Nephron (organoid): ENCODE measurements around the gene PDIA3.
A peak's percentile ranks its signal among the peaks of the same experiment; 100 is the strongest.

Experiments
- H3K27ac Mint-ChIP-seq, 3 experiments: 2 replicates each; pipeline ENCODE4 v1.8.0; 2020; ENCODE audit warnings: mixed read lengths in 3 of 3, mild to moderate bottlenecking in 2 of 3, moderate library complexity in 1 of 3
- H3K27me3 Mint-ChIP-seq: 2 replicates; pipeline ENCODE4 v1.8.0; 2021; ENCODE audit warnings: low read depth, mild to moderate bottlenecking, moderate library complexity, mixed read lengths
- H3K36me3 Mint-ChIP-seq: 2 replicates; pipeline ENCODE4 v1.8.0; 2020; ENCODE audit warnings: low read depth, mixed read lengths
- H3K4me1 Mint-ChIP-seq: 2 replicates; pipeline ENCODE4 v1.8.0; 2020; ENCODE audit warnings: mixed read lengths
- H3K4me3 Mint-ChIP-seq, 3 experiments: 2 replicates each; pipeline ENCODE4 v1.8.0; 2020; ENCODE audit warnings: mild to moderate bottlenecking in 3 of 3, mixed read lengths in 3 of 3, moderate library complexity in 2 of 3
- H3K9me3 Mint-ChIP-seq: 2 replicates; pipeline ENCODE4 v1.8.0; 2020; ENCODE audit warnings: mixed read lengths
- CTCF ChIP-seq, 3 experiments: fragments of 200-600 bp; sonication (generic); IDR thresholded peaks; one replicate each; pipeline ENCODE4 v1.5.0; 2021; ENCODE audit warnings: antibody characterized with exemption in 3 of 3; ENCODE audit not compliant: unreplicated experiment in 3 of 3

PDIA3 gene

DNA sequence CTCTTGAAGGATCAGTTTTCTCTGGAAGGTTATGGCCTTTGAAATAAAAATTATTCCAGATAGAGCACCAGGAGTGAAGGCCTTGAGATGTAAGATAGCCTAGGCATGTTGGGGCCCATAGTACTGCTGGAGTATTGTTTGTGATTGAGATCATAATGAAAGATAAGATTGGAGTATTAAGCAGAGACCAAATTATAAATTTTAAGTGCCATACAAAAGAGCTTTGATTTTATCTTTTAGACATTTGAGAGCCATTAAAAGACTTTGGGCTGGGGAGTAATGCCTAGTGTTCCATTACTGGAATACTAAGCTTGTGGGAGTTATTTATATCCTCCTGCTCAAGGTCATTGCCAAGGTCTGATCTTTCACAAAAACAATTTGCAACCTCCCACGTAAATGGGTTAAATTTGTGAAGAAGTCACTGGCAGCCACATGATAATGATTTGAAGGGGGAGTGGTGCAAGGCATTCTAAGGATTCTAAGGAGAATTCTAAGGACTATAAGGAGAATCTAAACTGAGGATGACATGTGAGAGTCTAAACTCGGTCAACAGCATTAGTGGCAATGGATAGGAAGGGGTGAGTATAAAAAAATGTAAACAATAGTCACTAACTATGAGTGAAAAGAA, 17.7 kb downstream of the PDIA3 start:
- no peak for TF ChIP-seq CTCF (IDR thresholded peaks at IDR 0.05; ENCODE audit: unreplicated experiment in 3 of 3)
- peak overlapping the region in 1 of 3 experiments; percentile 12 for H3K27ac Mint-ChIP-seq
- no peaks in the 10 kb centered on the region for H3K27me3 Mint-ChIP-seq
- no peaks in the 10 kb centered on the region for H3K9me3 Mint-ChIP-seq
- H3K4me1 Mint-ChIP-seq = no peaks in the 10 kb centered on the region
- no peak overlapping the region for H3K4me3 Mint-ChIP-seq
- peaks cover 73% of the 10 kb centered on the region for H3K36me3 Mint-ChIP-seq

DNA sequence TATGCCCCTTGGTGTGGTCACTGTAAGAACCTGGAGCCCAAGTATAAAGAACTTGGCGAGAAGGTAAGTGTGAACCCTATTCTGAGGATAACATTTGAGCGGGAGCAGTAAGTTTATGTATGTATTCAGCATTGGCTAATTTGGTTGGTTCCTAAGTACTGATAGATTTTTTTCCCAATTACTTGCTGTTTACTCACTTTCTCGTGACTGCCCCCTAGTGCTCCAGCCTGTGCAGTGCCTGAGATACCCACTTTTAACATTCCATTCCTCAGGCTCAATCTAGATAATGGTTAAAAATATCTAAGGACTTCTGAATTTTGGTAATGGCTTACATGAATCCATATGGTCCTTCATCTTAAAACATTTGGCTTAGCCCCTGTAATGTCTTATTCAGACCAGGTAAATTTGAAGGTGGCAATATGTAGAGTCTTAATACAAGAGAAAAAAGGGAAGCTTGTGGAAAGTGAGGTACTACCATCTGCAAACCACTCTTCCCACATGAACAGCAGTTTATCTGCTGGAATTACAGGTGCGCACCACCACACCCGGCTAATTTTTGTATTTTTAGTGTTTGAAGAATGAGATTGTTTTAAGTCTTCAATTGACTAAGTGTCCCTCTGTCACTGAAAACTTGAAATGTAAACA, 23.5 kb downstream of the PDIA3 start:
- no peak overlapping the region for H3K27ac Mint-ChIP-seq
- peak; percentile 69 to 71 (median 70) for TF ChIP-seq CTCF (IDR thresholded peaks at IDR 0.05; ENCODE audit: unreplicated experiment in 3 of 3)
- H3K27me3 Mint-ChIP-seq = no peaks in the 10 kb centered on the region
- no peaks in the 10 kb centered on the region for H3K9me3 Mint-ChIP-seq
- H3K36me3 Mint-ChIP-seq = peaks cover 74% of the 10 kb centered on the region
- H3K4me3 Mint-ChIP-seq = no peak overlapping the region
- H3K4me1 Mint-ChIP-seq = no peaks in the 10 kb centered on the region

GRCh38 chr15:43771816-43772215, 25.6 kb downstream of the PDIA3 start:
- Mint-ChIP-seq H3K27me3 (peaks cover 5% of the 10 kb centered on the region), H3K4me1 (no peaks in the 10 kb centered on the region), H3K36me3 (peaks cover 54% of the 10 kb centered on the region), H3K4me3 (no peak overlapping the region), H3K27ac (no peak overlapping the region), H3K9me3 (no peaks in the 10 kb centered on the region)
- TF ChIP-seq CTCF (IDR thresholded peaks at IDR 0.05; ENCODE audit: unreplicated experiment in 3 of 3) = no peak

DNA sequence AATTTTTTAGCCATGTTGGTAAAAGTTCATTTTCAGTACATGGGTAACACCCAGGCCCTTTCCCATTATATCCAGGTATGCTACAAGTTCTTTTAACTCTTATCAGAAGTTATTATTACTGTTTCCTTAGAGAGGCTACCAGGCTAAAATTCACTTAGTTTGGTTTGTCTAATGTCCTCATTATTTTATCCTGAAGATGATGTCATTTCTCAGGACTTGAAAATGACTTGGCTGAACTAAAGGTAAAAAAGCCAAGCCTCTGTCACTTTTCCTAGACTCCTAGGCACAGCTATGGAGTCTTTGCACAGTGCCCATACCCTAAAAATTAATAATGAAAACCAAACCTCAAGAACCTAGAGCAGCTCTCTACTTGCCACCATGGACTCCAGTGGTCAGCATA, 26.4 kb downstream of the PDIA3 start:
- Mint-ChIP-seq H3K4me1 (peaks cover 4% of the 10 kb centered on the region), H3K36me3 (peaks cover 51% of the 10 kb centered on the region), H3K27me3 (peaks cover 5% of the 10 kb centered on the region), H3K27ac (no peak overlapping the region), H3K4me3 (no peak overlapping the region), H3K9me3 (no peaks in the 10 kb centered on the region)
- no peak for TF ChIP-seq CTCF (IDR thresholded peaks at IDR 0.05; ENCODE audit: unreplicated experiment in 3 of 3)

- Mint-ChIP-seq H3K4me1 (peaks cover 4% of the 10 kb centered on the region), H3K27me3 (peaks cover 5% of the 10 kb centered on the region), H3K9me3 (peaks cover 3% of the 10 kb centered on the region), H3K36me3 (peaks cover 38% of the 10 kb centered on the region), H3K4me3 (peak overlapping the region in 1 of 3 experiments; percentile 15), H3K27ac (no peak overlapping the region)
- TF ChIP-seq CTCF (IDR thresholded peaks at IDR 0.05; ENCODE audit: unreplicated experiment in 3 of 3) = no peak
These were observed 27.8 kb downstream of the PDIA3 start for GRCh38 chr15:43774062-43774461.
